HL-60 (cell line): ENCODE data around the gene RNF14.

ENCODE experiments used
- CTCF ChIP-seq: IDR thresholded peaks from one replicate; pipeline ENCODE4 v1.5.1; 2011; ENCODE audit warnings: low read length, control low read depth, inconsistent platforms; ENCODE audit not compliant: insufficient read depth
- GABPA ChIP-seq: IDR thresholded peaks from 2 replicates; pipeline ENCODE4 v1.6.1; 2012; ENCODE audit warnings: low read depth
- REST ChIP-seq: IDR thresholded peaks from 2 replicates; pipeline ENCODE4 v1.6.1; 2012; ENCODE audit warnings: low read depth; ENCODE audit not compliant: insufficient replicate concordance
- SPI1 ChIP-seq: IDR thresholded peaks from 2 replicates; pipeline ENCODE4 v1.6.1; 2012; ENCODE audit warnings: low read depth, mild to moderate bottlenecking, borderline replicate concordance

GRCh38 chr5:142009886-142010285 lies 41.0 kb downstream of the RNF14 start:
- TF ChIP-seq CTCF (no peak), SPI1 (no peak), REST (no peak), GABPA (no peak)
